Prostate gland (tissue), 2 donors: ENCODE measurements around the gene SEPTIN11. TPM values are rescaled to one million over a fixed set of nuclear protein-coding genes. Genes with fewer than 3 reads are reported as not detected.

ENCODE experiments used
- DNase-seq: peaks from one replicate; pipeline ENCODE4 v3.0.0-alpha.2; 2019; ENCODE audit warnings: low spot score
- H3K27ac ChIP-seq, 2 donors: fragments of 200-600 bp; sonication (generic); 2 replicates each; pipeline ENCODE4 v1.5.1; 2017 to 2019
- H3K27me3 ChIP-seq: fragments of 200-600 bp; sonication (generic); replicated peaks from 2 replicates; pipeline ENCODE4 v1.5.1; 2019; ENCODE audit not compliant: insufficient read depth
- H3K36me3 ChIP-seq, 2 donors: fragments of 200-600 bp; sonication (generic); 1 replicate in 1 of 2; 2 replicates in 1 of 2; pipeline versions ENCODE4 v1.5.1 to v1.8.1; 2017 to 2019
- H3K4me1 ChIP-seq: fragments of 200-600 bp; sonication (generic); replicated peaks from 2 replicates; pipeline ENCODE4 v1.5.1; 2019
- H3K4me3 ChIP-seq, 2 donors: fragments of 200-600 bp; sonication (generic); 2 replicates each; pipeline ENCODE4 v1.5.1; 2017 to 2019
- H3K9me3 ChIP-seq: fragments of 200-600 bp; sonication (generic); 2 replicates; pipeline ENCODE4 v1.5.1; 2017
- POLR2A ChIP-seq: fragments of 450-650 bp; IDR thresholded peaks from one replicate; pipeline ENCODE4 v1.6.1; 2016; ENCODE audit warnings: antibody characterized with exemption, mild to moderate bottlenecking
- POLR2AphosphoS5 ChIP-seq: sonication (generic); formaldehyde crosslinking; IDR thresholded peaks from one replicate; pipeline ENCODE4 v1.6.1; 2017; ENCODE audit warnings: antibody characterized with exemption
- WGBS: methylation state at CpG from one replicate; pipeline ENCODE4 v1.1.5; 2018; 5-methylcytosine and 5-hydroxymethylcytosine counted together
- intact Hi-C: fragments of 100-400 bp; cut with DNase I; formaldehyde crosslinking; loops from one replicate; pipeline ENCODE4 v1.14.2; 2022
- total RNA-seq, 2 donors: library from RNA; depleted of rRNA; stranded (reverse); fragments of >200 nt; gene quantifications; one replicate each; pipeline ENCODE4 v1.1.0, GENCODE V29; 2016
- TF ChIP-seq, protein P1 (sequence below), 4 experiments: fragments of 200-600 bp in 2 of 4; fragments of 450-650 bp in 2 of 4; sonication (generic) in 2 of 4; IDR thresholded peaks; 1 replicate in 3 of 4; 2 replicates in 1 of 4; pipeline ENCODE4 v1.5.1; 2016 to 2019; ENCODE audit warnings: antibody characterized with exemption in 4 of 4, mild to moderate bottlenecking in 2 of 4, moderate library complexity in 2 of 4

The SEPTIN11 gene
- total RNA-seq, 2 donors from 2014 or later = 19.4 to 39.1 TPM

DNA sequence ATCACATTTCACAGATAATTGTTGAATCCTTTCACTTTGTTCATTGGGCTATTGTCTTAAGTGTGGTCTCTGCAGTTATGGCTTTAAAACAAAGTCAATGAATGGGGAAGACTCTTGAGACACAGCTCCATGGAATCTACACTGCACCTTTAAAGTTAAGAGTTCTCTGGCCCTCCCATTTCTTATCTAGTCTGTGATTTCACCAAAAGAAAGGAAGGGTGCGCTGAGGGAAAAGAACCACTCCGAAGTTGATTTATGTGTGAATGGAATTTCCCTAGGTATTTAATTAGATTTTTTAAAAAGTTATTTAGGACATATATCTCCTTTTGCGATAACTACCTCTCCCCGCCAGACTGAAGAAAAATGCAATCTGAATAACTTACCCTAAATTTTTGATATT, 2.5 kb downstream of the SEPTIN11 start:
- no peak for DNase-seq
- no peaks in the 10 kb centered on the region for H3K4me1 ChIP-seq
- no peaks in the 10 kb centered on the region for H3K27me3 ChIP-seq
- no peak overlapping the region for H3K4me3 ChIP-seq
- no peaks in the 10 kb centered on the region for H3K9me3 ChIP-seq
- intact Hi-C loops = loop anchor here (5.0 to 10.0 kb wide), 4 partner anchors 93 to 437 kb away; partner anchors contain the start of gene CCNI
- no peak overlapping the region for H3K27ac ChIP-seq
- H3K36me3 ChIP-seq = no peaks in the 10 kb centered on the region
- WGBS = 95% methylated on average over 4 of the region's 4 CpGs
- TF ChIP-seq, protein P1, sequence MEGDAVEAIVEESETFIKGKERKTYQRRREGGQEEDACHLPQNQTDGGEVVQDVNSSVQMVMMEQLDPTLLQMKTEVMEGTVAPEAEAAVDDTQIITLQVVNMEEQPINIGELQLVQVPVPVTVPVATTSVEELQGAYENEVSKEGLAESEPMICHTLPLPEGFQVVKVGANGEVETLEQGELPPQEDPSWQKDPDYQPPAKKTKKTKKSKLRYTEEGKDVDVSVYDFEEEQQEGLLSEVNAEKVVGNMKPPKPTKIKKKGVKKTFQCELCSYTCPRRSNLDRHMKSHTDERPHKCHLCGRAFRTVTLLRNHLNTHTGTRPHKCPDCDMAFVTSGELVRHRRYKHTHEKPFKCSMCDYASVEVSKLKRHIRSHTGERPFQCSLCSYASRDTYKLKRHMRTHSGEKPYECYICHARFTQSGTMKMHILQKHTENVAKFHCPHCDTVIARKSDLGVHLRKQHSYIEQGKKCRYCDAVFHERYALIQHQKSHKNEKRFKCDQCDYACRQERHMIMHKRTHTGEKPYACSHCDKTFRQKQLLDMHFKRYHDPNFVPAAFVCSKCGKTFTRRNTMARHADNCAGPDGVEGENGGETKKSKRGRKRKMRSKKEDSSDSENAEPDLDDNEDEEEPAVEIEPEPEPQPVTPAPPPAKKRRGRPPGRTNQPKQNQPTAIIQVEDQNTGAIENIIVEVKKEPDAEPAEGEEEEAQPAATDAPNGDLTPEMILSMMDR (IDR thresholded peaks at IDR 0.05) = no peak
- no peak for TF ChIP-seq POLR2AphosphoS5

GRCh38 chr4:76952656-76953582, 3.4 kb downstream of the SEPTIN11 start:
- intact Hi-C loops = loop anchor here (5.0 to 10.0 kb wide), 4 partner anchors 92 to 438 kb away; partner anchors contain the start of gene CCNI
- no peak overlapping the region for H3K4me3 ChIP-seq
- TF ChIP-seq POLR2A = no peak
- no peak overlapping the region for H3K27ac ChIP-seq
- no peaks in the 10 kb centered on the region for H3K9me3 ChIP-seq
- no peaks in the 10 kb centered on the region for H3K27me3 ChIP-seq
- no peak for DNase-seq
- no peaks in the 10 kb centered on the region for H3K36me3 ChIP-seq
- H3K4me1 ChIP-seq = no peaks in the 10 kb centered on the region
- WGBS = 81% methylated on average over 4 of the region's 4 CpGs

- TF ChIP-seq POLR2A = no peak
- TF ChIP-seq, protein P1 (IDR thresholded peaks at IDR 0.05) = no peak
- TF ChIP-seq POLR2AphosphoS5 = no peak
- H3K4me3 ChIP-seq = no peak overlapping the region
- 95% methylated on average over 3 of the region's 3 CpGs for WGBS
- no peaks in the 10 kb centered on the region for H3K9me3 ChIP-seq
- H3K4me1 ChIP-seq = no peaks in the 10 kb centered on the region
- no peak for DNase-seq
- H3K27ac ChIP-seq = no peak overlapping the region
- H3K27me3 ChIP-seq = no peaks in the 10 kb centered on the region
- no peaks in the 10 kb centered on the region for H3K36me3 ChIP-seq
- intact Hi-C loops = loop anchor here (5.0 to 10.0 kb wide), 4 partner anchors 91 to 439 kb away; partner anchors contain the start of gene CCNI
Observed at GRCh38 chr4:76953956-76954355, 4.4 kb downstream of the SEPTIN11 start.

DNA sequence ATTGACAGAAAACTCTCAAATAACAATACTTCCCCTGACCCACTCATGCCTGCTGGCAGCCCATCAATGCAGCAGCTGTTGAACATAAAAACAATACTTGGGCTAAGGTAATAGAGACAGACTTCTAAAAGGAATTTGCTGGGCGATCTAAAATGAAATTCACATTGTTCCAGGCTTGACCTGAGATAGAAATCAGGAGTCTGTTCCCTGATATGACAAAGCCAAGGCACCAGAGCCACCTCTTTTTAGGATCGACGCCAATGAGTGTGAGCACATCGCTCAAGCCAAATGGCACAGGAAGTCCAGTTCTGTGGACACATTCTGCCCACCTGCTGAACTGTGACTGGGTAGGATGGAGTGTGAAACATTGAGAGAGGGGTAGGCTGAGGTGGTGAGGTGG, 4.9 kb downstream of the SEPTIN11 start:
- intact Hi-C loops = loop anchor here (5.0 to 10.0 kb wide), 4 partner anchors 90 to 440 kb away; partner anchors contain the start of gene CCNI
- DNase-seq = no peak
- WGBS = 56% methylated on average over 4 of the region's 4 CpGs
- Histone ChIP-seq H3K27me3 (no peaks in the 10 kb centered on the region), H3K4me3 (no peak overlapping the region), H3K36me3 (no peaks in the 10 kb centered on the region), H3K9me3 (no peaks in the 10 kb centered on the region), H3K27ac (no peak overlapping the region), H3K4me1 (no peaks in the 10 kb centered on the region)
- TF ChIP-seq, protein P1 (IDR thresholded peaks at IDR 0.05) = no peak
- TF ChIP-seq POLR2AphosphoS5 (no peak), POLR2A (no peak)

DNA sequence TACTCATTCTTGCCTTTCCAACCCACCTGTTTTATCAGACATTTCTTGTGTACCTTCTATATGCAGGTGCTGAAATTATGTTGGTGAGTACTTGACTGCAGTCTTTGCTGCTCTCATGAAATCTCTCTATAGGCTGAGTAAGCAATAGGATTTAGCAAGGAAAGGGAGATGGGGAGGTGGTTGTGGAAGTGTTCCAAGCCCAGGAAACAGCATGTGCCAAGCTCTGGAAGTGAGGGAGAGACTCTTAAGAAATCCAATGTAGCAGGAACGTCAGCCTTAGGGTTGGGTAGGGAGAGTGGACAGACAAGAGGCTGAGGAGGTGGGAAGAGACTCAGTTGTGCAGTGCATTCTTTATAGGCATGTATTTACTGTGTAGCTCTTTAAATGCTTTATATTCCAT, 5.6 kb downstream of the SEPTIN11 start:
- no peak overlapping the region for H3K4me3 ChIP-seq
- 47% methylated on average over 1 of the region's 1 CpG for WGBS
- TF ChIP-seq POLR2A (no peak), POLR2AphosphoS5 (no peak)
- TF ChIP-seq, protein P1 (IDR thresholded peaks at IDR 0.05) = no peak
- no peaks in the 10 kb centered on the region for H3K36me3 ChIP-seq
- H3K9me3 ChIP-seq = no peaks in the 10 kb centered on the region
- H3K4me1 ChIP-seq = no peaks in the 10 kb centered on the region
- no peak for DNase-seq
- intact Hi-C loops = loop anchor here (10.0 kb wide), 3 partner anchors 90 to 440 kb away; partner anchors contain the start of gene CCNI
- H3K27me3 ChIP-seq = no peaks in the 10 kb centered on the region
- no peak overlapping the region for H3K27ac ChIP-seq
